Astrocyte of the spinal cord (primary cell): ENCODE measurements around the gene THAP4.
"Not testable (repeated sequence)": the region's sequence is repeated elsewhere in the genome, so short reads cannot be mapped to it uniquely, and the experiment has no call there.

Source experiments
- DNase-seq: peaks from one replicate; pipeline ENCODE4 v3.0.0; 2011; ENCODE audit warnings: low read depth, low spot score
- H3K4me3 ChIP-seq: 2 replicates; pipeline ENCODE4 v1.5.1; 2011; ENCODE audit warnings: low read depth, mild to moderate bottlenecking, low read length, moderate library complexity
- CTCF ChIP-seq: IDR thresholded peaks from 2 replicates; pipeline ENCODE4 v1.5.1; 2012; ENCODE audit warnings: low read depth, mild to moderate bottlenecking, low read length, inconsistent platforms
- in situ Hi-C: cut with HindIII; loops from 2 replicates; pipeline ENCODE4 v1.10.0; 2017; ENCODE audit warnings: low sequenced_read_pairs

THAP4 gene

GRCh38 chr2:241595600-241596140 is 41.3 kb downstream of the THAP4 start:
- H3K4me3 ChIP-seq, result no peak overlapping the region
- TF ChIP-seq CTCF, result peak; percentile 30
- DNase-seq, result no peak
- in situ Hi-C loops, result no loop called here

- no peak for DNase-seq
- in situ Hi-C loops, result no loop called here
- no peak for TF ChIP-seq CTCF
- H3K4me3 ChIP-seq, result no peak overlapping the region
Observed at GRCh38 chr2:241593271-241593670, 43.7 kb downstream of the THAP4 start.

GRCh38 chr2:241592126-241592845 is 44.7 kb downstream of the THAP4 start:
- TF ChIP-seq CTCF, result no peak
- in situ Hi-C loops, result no loop called here
- no peak for DNase-seq
- H3K4me3 ChIP-seq, result no peak overlapping the region

GRCh38 chr2:241590496-241591455 is 46.2 kb downstream of the THAP4 start:
- DNase-seq, in situ Hi-C loops, H3K4me3 ChIP-seq: not testable (repeated sequence)

- H3K4me3 ChIP-seq, DNase-seq, in situ Hi-C loops: not testable (repeated sequence)
Observed at GRCh38 chr2:241589863-241590262, 47.1 kb downstream of the THAP4 start.

GRCh38 chr2:241586564-241587264 is 50.2 kb downstream of the THAP4 start:
- TF ChIP-seq CTCF, result no peak
- H3K4me3 ChIP-seq, result no peak overlapping the region
- no peak for DNase-seq
- in situ Hi-C loops, result no loop called here

- no peak for TF ChIP-seq CTCF
- peak; percentile 61 for DNase-seq
- in situ Hi-C loops, result no loop called here
- H3K4me3 ChIP-seq, result no peak overlapping the region
Observed at GRCh38 chr2:241584436-241584835, 52.5 kb downstream of the THAP4 start.
